Mesothelial cell of epicardium (in vitro differentiated cells): ENCODE results near the gene FNBP1. TPM values are rescaled to one million over a fixed set of nuclear protein-coding genes. Genes with fewer than 3 reads are reported as not detected.
A peak's percentile ranks its signal among the peaks of the same experiment; 100 is the strongest.
"Not testable (repeated sequence)": the region's sequence is repeated elsewhere in the genome, so short reads cannot be mapped to it uniquely, and the experiment has no call there.

Experiments
- DNase-seq, 2 experiments: peaks; one replicate each; pipeline ENCODE4 v3.0.0; 2021; ENCODE audit warnings: low spot score in 2 of 2; ENCODE audit not compliant: unreplicated experiment in 2 of 2
- H3K27ac Mint-ChIP-seq: 2 replicates; pipeline ENCODE4 v1.8.0; 2021; ENCODE audit warnings: mixed read lengths
- H3K27me3 Mint-ChIP-seq: 2 replicates; pipeline ENCODE4 v1.8.0; 2021; ENCODE audit warnings: low read depth, mixed read lengths
- H3K36me3 Mint-ChIP-seq: 2 replicates; pipeline ENCODE4 v1.8.0; 2021; ENCODE audit warnings: mixed read lengths
- H3K4me1 Mint-ChIP-seq: 2 replicates; pipeline ENCODE4 v1.8.0; 2021; ENCODE audit warnings: mixed read lengths
- H3K4me3 Mint-ChIP-seq: 2 replicates; pipeline ENCODE4 v1.8.0; 2021; ENCODE audit warnings: mild to moderate bottlenecking, moderate library complexity, mixed read lengths
- H3K9me3 Mint-ChIP-seq: 2 replicates; pipeline ENCODE4 v1.8.0; 2021; ENCODE audit warnings: mixed read lengths
- total RNA-seq: library from RNA; stranded (reverse); gene quantifications from 3 replicates; pipeline ENCODE4 v1.2.1, GENCODE V29; 2021
- TF ChIP-seq, protein P1 (sequence below): fragments of 200-600 bp; sonication (generic); IDR thresholded peaks from one replicate; pipeline ENCODE4 v1.5.0; 2021; ENCODE audit warnings: antibody characterized with exemption; ENCODE audit not compliant: unreplicated experiment

Gene FNBP1
- total RNA-seq, 1 donor from 2014 or later = 52.4 TPM

DNA sequence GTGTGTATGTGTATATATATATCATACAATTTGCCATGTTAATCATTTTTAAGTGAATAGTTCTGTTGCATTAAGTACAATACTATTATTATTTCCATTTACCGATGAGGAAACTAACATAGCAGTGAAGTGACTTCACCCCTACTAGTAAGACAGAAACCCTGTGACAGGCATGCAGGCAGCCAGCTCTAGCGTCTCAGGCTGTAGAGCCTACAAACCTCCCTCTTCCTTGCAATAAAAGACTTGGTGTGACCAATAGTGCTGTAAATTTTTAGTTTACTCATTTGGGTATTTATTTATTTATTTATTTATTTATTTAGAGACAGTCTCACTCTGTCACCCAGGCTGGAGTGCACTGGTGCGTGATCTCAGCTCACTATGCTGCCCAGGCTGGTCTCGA lies 24.7 kb downstream of the FNBP1 start:
- no peak for DNase-seq
- TF ChIP-seq, protein P1, sequence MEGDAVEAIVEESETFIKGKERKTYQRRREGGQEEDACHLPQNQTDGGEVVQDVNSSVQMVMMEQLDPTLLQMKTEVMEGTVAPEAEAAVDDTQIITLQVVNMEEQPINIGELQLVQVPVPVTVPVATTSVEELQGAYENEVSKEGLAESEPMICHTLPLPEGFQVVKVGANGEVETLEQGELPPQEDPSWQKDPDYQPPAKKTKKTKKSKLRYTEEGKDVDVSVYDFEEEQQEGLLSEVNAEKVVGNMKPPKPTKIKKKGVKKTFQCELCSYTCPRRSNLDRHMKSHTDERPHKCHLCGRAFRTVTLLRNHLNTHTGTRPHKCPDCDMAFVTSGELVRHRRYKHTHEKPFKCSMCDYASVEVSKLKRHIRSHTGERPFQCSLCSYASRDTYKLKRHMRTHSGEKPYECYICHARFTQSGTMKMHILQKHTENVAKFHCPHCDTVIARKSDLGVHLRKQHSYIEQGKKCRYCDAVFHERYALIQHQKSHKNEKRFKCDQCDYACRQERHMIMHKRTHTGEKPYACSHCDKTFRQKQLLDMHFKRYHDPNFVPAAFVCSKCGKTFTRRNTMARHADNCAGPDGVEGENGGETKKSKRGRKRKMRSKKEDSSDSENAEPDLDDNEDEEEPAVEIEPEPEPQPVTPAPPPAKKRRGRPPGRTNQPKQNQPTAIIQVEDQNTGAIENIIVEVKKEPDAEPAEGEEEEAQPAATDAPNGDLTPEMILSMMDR = no peak
- H3K4me1 Mint-ChIP-seq = peaks cover 3% of the 10 kb centered on the region
- no peak overlapping the region for H3K4me3 Mint-ChIP-seq
- peaks cover 10% of the 10 kb centered on the region for H3K36me3 Mint-ChIP-seq
- no peaks in the 10 kb centered on the region for H3K27me3 Mint-ChIP-seq
- no peak overlapping the region for H3K27ac Mint-ChIP-seq
- H3K9me3 Mint-ChIP-seq = peaks cover 7% of the 10 kb centered on the region

DNA sequence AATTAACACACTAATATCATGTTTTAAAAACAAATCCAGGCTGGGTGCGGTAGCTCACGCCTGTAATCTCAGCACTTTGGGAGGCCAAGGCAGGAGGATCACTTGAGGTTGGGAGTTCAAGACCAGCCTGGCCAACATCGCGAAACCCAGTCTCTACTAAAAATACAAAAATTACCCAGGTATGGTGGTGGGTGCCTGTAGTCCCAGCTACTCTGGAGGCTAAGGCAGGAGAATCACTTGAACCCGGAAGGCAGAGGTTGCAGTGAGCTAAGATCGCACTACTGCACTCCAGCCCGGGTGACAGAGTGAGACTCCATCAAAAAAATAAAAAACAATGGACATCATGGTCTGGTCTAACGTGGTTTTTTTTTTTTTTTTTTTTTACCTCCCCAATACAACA lies 25.5 kb downstream of the FNBP1 start:
- H3K36me3 Mint-ChIP-seq = peaks cover 10% of the 10 kb centered on the region
- DNase-seq, H3K4me3 Mint-ChIP-seq, H3K27me3 Mint-ChIP-seq, H3K9me3 Mint-ChIP-seq, H3K27ac Mint-ChIP-seq, H3K4me1 Mint-ChIP-seq: not testable (repeated sequence)

DNA sequence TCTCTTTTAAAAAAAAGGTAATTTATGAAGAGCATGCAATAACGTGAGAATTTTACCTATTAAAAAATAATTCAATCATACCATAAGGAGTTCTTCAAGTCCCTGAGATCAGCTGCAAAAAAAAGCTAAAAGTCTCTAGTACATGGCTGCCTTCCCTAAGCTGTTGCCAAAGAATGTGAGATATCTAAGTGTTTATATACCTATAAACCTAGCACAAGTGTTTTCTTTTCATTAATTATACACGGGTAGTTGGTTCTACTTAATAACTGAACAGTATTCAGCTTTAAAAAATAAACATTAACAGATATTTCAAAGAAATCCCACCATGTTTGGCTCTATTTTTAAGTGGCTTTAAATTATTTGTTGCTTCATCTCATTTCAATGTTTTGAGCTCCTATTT lies 25.9 kb downstream of the FNBP1 start:
- peak overlapping the region; percentile 25 for H3K27ac Mint-ChIP-seq
- peaks cover 12% of the 10 kb centered on the region for H3K36me3 Mint-ChIP-seq
- no peak overlapping the region for H3K4me3 Mint-ChIP-seq
- H3K27me3 Mint-ChIP-seq = no peaks in the 10 kb centered on the region
- H3K9me3 Mint-ChIP-seq = peaks cover 10% of the 10 kb centered on the region
- TF ChIP-seq, protein P1 = no peak
- DNase-seq = no peak
- no peaks in the 10 kb centered on the region for H3K4me1 Mint-ChIP-seq

DNA sequence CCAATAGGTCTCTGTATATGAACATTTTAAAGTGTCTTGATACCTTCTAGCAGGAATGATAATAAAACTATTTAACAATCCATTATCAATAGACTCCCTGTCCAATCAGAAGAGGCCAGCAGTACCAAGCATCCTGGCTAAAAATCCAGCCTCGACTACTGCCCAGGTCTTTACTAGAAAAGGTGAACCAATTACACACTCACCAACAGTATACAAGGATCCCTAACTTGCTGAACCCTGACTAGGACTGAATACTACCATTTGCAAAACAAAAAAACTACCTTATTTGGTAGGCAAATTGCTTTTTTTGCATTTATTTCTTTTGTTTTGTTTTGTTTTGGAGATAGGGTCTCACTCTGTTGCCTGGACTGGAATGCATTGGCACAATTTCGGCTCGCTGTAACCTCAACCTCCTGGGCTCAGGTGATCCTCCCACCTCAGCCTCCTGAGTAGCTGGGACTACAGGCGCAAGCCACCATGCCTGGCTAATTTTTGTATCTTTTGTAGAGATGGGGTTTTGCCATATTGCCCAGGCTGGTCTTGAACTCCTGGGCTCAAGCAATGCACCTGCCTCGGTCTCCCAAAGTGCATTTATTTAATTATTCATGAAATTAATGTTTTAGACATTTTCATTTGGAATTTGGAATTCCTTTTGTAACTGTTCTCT lies 27.5 kb downstream of the FNBP1 start:
- H3K4me3 Mint-ChIP-seq = no peak overlapping the region

DNA sequence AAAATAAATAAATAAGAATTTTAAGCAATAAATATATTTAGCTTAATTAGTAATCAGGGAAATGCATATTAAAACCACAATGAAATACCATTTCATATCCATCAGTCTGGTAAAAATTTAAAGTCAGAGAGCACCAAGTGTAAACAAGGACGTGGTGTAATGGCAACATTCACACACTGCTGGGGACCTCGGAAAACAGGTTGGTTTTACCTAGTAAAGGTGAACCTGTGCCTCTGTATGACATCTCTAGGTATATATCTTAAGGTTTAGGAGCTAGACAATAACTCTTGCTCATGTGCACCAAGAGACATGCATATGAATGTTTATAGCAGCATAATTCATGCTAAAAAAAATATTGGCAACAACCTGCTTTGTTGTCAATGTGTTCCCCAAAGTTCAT lies 29.7 kb downstream of the FNBP1 start:
- Mint-ChIP-seq H3K36me3 (peaks cover 17% of the 10 kb centered on the region), H3K4me3 (no peak overlapping the region), H3K27me3 (no peaks in the 10 kb centered on the region)

More for the DNA sequence above, 27.5 kb downstream of the FNBP1 start:
- H3K4me1 Mint-ChIP-seq = no peaks in the 10 kb centered on the region
- peaks cover 21% of the 10 kb centered on the region for H3K9me3 Mint-ChIP-seq
- H3K36me3 Mint-ChIP-seq = peaks cover 19% of the 10 kb centered on the region
- no peaks in the 10 kb centered on the region for H3K27me3 Mint-ChIP-seq
- no peak overlapping the region for H3K27ac Mint-ChIP-seq
- no peak for DNase-seq
- TF ChIP-seq, protein P1 = no peak

More for the DNA sequence above, 29.7 kb downstream of the FNBP1 start:
- no peak for DNase-seq
- Mint-ChIP-seq H3K4me1 (no peaks in the 10 kb centered on the region), H3K9me3 (peaks cover 21% of the 10 kb centered on the region), H3K27ac (no peak overlapping the region)
- TF ChIP-seq, protein P1 = no peak
